Nephron progenitor cell (in vitro differentiated cells): Measurements from ENCODE around the gene RITA1.

Source experiments
- DNase-seq: peaks from one replicate; pipeline ENCODE4 v3.0.0; 2021
- H3K27ac Mint-ChIP-seq: 2 replicates; pipeline ENCODE4 v1.8.0; 2021; ENCODE audit warnings: mild to moderate bottlenecking, moderate library complexity, mixed read lengths
- H3K27me3 Mint-ChIP-seq: 2 replicates; pipeline ENCODE4 v1.8.0; 2021; ENCODE audit warnings: mild to moderate bottlenecking, low read depth, mixed read lengths; ENCODE audit not compliant: poor library complexity
- H3K36me3 Mint-ChIP-seq: 2 replicates; pipeline ENCODE4 v1.8.0; 2021; ENCODE audit warnings: low read depth, mixed read lengths
- H3K4me1 Mint-ChIP-seq: 2 replicates; pipeline ENCODE4 v1.8.0; 2021; ENCODE audit warnings: mixed read lengths
- H3K4me3 Mint-ChIP-seq: 2 replicates; pipeline ENCODE4 v1.8.0; 2021; ENCODE audit warnings: mild to moderate bottlenecking, moderate library complexity, mixed read lengths
- H3K9me3 Mint-ChIP-seq: 2 replicates; pipeline ENCODE4 v1.8.0; 2021; ENCODE audit warnings: mild to moderate bottlenecking, moderate library complexity, mixed read lengths
- TF ChIP-seq, protein P1 (sequence below): fragments of 200-600 bp; sonication (generic); IDR thresholded peaks from 2 replicates; pipeline ENCODE4 v1.5.0; 2021; ENCODE audit warnings: antibody characterized with exemption

Gene RITA1

DNA sequence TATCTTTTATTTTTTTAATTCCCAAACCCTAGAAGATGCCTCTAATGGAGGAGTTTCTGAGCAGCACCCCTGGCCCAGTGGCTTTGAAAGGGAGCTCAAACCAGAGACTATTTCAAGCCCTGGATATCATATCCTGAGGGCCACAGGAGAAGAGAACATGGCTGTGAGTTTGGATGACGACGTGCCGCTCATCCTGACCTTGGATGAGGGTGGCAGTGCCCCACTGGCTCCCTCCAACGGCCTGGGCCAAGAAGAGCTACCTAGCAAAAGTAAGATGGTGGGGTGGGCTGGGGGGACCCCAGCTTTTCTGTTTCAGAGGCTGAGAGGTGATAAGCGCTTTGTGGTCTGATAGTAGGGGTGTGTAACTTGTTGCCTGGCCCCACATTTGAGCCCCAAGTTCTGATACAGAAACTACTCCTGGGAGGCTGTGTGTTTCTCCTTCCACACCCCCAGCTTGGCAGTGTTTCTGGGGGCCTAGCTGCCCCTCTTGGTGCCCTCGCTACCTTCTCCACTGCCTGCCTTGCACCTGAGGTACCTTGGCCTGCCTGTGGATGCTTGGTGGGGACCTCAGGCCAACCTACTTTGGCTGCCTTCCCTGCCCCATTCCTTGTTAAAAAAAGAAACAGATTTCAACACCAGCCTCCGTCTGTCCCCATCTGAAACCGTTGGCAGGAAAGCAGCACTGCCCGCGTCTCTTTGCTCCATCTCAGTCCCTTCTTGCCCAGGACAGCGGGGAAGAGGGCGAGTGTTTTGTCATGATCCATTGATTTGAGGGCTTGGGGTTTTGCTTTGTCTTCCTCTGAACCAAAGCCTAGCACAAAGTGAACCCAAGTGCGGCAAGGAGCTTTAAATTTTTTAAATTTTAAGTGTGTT, 41.4 kb downstream of the RITA1 start:
- Mint-ChIP-seq H3K9me3 (no peaks in the 10 kb centered on the region), H3K36me3 (peaks cover 26% of the 10 kb centered on the region), H3K27me3 (no peaks in the 10 kb centered on the region), H3K27ac (peak overlapping the region; percentile 87), H3K4me3 (no peak overlapping the region), H3K4me1 (peaks cover 54% of the 10 kb centered on the region)
- no peak for DNase-seq
- TF ChIP-seq, protein P1, sequence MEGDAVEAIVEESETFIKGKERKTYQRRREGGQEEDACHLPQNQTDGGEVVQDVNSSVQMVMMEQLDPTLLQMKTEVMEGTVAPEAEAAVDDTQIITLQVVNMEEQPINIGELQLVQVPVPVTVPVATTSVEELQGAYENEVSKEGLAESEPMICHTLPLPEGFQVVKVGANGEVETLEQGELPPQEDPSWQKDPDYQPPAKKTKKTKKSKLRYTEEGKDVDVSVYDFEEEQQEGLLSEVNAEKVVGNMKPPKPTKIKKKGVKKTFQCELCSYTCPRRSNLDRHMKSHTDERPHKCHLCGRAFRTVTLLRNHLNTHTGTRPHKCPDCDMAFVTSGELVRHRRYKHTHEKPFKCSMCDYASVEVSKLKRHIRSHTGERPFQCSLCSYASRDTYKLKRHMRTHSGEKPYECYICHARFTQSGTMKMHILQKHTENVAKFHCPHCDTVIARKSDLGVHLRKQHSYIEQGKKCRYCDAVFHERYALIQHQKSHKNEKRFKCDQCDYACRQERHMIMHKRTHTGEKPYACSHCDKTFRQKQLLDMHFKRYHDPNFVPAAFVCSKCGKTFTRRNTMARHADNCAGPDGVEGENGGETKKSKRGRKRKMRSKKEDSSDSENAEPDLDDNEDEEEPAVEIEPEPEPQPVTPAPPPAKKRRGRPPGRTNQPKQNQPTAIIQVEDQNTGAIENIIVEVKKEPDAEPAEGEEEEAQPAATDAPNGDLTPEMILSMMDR = no peak

DNA sequence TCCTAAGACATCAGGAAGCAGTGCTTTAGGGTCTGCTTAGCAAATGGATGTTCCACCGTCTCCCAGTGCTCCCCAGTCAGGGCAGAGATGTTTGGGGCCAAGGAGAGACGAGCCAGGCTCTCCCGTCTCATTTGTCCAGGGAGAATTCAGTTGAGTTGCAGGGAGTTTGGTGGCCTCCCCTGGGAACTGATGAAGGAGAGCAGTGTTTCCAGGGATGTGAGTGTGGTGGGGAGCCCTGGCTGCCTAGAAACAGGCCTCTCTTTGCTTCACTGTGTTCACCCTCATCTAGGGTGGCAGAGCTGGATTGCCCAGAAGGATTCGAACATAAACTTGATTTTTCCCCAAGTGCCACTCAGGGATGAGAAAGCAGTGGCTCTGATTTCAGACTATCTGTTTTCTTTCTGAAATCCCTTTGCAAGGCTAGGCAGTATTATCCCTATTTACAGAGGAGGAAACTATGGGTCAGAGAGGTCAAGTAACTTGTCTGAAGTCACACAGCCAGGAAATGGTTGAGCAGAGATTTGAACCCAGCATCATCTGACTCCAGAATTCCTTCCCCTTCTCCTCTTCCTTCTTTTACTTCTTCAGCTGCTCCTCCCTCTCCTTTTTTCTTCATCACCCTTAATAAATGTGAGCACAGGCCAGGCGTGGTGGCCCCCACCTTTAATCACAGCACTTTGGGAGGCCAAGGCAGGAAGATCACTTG, 42.3 kb downstream of the RITA1 start:
- DNase-seq = no peak
- no peak overlapping the region for H3K4me3 Mint-ChIP-seq
- H3K27me3 Mint-ChIP-seq = no peaks in the 10 kb centered on the region
- TF ChIP-seq, protein P1 = no peak
- H3K4me1 Mint-ChIP-seq = peaks cover 54% of the 10 kb centered on the region
- no peak overlapping the region for H3K27ac Mint-ChIP-seq
- H3K9me3 Mint-ChIP-seq = no peaks in the 10 kb centered on the region
- peaks cover 26% of the 10 kb centered on the region for H3K36me3 Mint-ChIP-seq

DNA sequence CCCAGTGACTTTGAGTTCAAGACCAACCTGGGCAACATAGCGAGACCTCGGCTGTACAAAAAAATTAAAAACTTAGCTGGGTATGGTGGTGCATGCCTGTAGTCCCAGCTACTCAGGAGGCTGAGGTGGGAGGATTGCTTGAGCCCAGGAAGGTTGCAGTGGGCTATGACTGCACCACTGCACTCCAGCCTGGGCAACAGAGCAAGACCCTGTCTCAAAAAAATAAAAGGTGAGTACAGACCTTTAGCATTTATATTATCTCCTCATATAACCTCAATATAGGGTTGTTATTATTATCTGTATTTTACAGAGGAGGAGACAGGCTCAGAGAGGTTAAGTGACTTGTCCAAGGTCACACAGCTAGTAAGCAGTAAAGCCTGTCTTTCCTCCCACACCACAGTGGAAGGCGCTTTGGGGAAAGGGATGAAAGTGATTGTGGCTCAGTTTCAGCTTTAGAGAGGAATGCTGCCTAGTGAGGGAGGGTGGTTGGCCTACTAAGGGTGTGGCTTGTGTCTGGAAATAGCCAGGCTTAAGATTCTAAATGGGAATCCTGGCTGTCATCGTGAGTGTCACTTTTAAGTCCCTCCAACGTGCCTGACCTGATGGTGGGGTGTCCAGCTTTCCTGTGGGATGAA, 43.0 kb downstream of the RITA1 start:
- Mint-ChIP-seq H3K9me3 (no peaks in the 10 kb centered on the region), H3K36me3 (peaks cover 26% of the 10 kb centered on the region), H3K27ac (no peak overlapping the region), H3K27me3 (peaks cover 1% of the 10 kb centered on the region), H3K4me3 (no peak overlapping the region), H3K4me1 (peaks cover 54% of the 10 kb centered on the region)
- TF ChIP-seq, protein P1 = no peak
- no peak for DNase-seq

DNA sequence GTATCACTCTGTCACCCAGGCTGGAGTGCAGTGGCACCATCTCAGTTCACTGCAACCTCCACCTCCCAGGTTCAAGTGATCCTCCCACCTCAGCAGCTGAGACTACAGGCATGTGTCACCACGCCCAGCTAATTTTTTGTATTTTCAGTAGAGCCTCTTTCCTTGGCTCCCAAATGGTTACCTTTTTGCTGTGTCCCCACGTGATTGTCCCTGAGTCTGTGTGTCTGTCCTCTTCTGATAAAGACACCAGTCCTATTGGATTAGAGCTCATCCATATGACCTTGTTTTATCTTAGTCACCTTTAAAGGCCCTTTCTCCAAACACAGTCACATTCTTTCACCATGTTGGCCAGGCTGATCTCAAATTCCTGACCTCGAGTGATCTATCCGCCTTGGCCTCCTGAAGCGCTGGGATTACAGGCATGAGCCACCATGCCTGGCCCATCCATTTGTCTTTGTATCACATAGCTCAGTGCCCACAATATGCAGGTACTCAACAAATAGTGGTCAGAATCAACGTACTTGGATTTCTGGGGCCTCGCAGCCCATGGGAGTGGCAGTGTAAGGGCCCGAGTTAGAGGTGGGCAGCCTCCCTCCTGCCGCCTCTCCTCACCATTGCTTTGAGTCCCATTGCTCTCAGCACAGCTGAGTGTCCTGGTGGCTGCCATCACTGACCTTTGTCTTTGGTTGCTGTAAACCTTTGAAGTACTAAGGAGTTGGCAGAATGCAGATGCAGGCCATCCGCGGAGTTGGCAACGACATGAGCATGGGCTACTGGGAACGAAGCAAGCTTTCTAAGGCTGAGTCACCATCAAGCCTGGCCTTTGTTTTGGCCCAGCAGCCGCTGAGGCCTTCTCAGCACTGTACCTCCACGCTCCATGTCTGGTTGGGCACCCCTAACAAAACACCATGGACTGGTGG, 45.1 kb downstream of the RITA1 start:
- peaks cover 65% of the 10 kb centered on the region for H3K4me1 Mint-ChIP-seq
- TF ChIP-seq, protein P1 = no peak
- no peaks in the 10 kb centered on the region for H3K9me3 Mint-ChIP-seq
- peaks cover 32% of the 10 kb centered on the region for H3K36me3 Mint-ChIP-seq
- H3K27me3 Mint-ChIP-seq = peaks cover 7% of the 10 kb centered on the region
- H3K4me3 Mint-ChIP-seq = no peak overlapping the region
- H3K27ac Mint-ChIP-seq = no peak overlapping the region
- no peak for DNase-seq

DNA sequence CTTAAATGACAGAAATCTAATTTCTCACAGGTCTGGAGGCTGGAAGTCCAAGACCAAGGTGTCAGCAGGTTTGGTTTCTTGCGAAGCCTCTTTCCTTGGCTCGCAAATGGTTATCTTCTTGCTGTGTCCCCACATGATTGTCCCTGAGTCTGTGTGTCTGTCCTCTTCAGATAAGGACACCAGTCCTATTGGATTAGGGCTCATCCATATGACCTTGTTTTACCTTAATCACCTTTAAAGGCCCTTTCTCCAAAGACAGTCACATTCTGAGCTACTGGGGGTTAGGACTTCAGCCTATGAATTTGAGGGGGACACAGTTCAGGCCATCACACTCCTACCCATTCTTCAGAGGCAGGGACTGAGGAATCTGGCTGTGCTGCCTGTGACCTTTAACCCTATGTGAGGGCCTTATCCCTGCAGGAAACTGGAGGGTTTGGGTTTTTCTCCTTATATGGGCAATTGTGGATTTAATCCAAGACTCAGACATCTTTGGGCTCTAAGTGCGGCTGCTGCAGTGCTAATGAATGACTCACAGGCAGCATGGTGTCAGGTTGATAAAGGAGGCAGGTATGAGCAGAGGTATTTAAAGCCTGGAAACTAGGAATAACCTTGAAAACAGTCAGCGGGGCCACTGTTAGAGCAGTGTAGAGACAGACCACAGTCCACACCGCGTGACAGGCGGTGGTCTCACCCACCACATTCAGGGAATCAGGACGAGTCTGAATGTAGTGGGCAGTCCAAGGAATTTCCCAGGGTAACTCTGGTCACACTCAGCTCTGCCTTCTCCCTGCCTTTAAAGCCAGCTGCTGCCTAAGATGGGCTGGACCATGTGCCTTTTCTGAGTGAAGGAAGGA, 45.9 kb downstream of the RITA1 start:
- no peak overlapping the region for H3K27ac Mint-ChIP-seq
- H3K36me3 Mint-ChIP-seq = peaks cover 35% of the 10 kb centered on the region
- no peaks in the 10 kb centered on the region for H3K9me3 Mint-ChIP-seq
- H3K27me3 Mint-ChIP-seq = peaks cover 10% of the 10 kb centered on the region
- DNase-seq = no peak
- H3K4me1 Mint-ChIP-seq = peaks cover 67% of the 10 kb centered on the region
- no peak overlapping the region for H3K4me3 Mint-ChIP-seq
- TF ChIP-seq, protein P1 = no peak
